A549 (cell line): ENCODE measurements around the gene GGACT. TPM values are rescaled to one million over a fixed set of nuclear protein-coding genes. Genes with fewer than 3 reads are reported as not detected.

Experiments used
- ATAC-seq, 2 experiments: fragments of 200-7000 bp in 1 of 2; fragments of >200 bp in 1 of 2; cut with Nextera tagmentation in 1 of 2; cut with Tn5 transposase in 1 of 2; 3 replicates each; pipeline versions ENCODE4 v1.8.0 to v1.9.1; 2018 to 2020; ENCODE audit warnings: mild to moderate bottlenecking in 1 of 2, moderate library complexity in 1 of 2
- CTCF ChIA-PET: fragments of 300-600 bp; sonication (Branson Sonifier 250); formaldehyde crosslinking; extraction: SDS; loops from one replicate; lab custom pipeline; 2021; ENCODE audit warnings: antibody characterized with exemption, inconsistent platforms; lab: Yijun Ruan, JAX
- POLR2A ChIA-PET: fragments of 350-600 bp; formaldehyde crosslinking; extraction: SDS; loops from one replicate; lab custom pipeline; 2021; ENCODE audit warnings: antibody characterized with exemption, inconsistent platforms; lab: Yijun Ruan, JAX
- DNase-seq, 2 experiments: peaks; one replicate each; pipeline versions ENCODE4 v3.0.0 to v3.0.0-alpha.2; 2011 to 2016; ENCODE audit warnings: low read depth in 1 of 2, low spot score in 1 of 2
- FAIRE-seq: peaks from 2 replicates; lab custom pipeline; 2011; peaks lifted over from hg19 to GRCh38; lab: Jason Lieb, UNC
- H3K27ac ChIP-seq, 2 experiments: fragments of >200 bp; sonication (Bioruptor Twin); formaldehyde crosslinking; 3 replicates each; pipeline ENCODE4 v1.5.1; 2016 to 2017
- H3K4me1 ChIP-seq: fragments of >200 bp; sonication (Bioruptor Twin); formaldehyde crosslinking; 3 replicates; pipeline ENCODE4 v1.6.1; 2016
- H3K4me2 ChIP-seq: fragments of >200 bp; sonication (Bioruptor Twin); formaldehyde crosslinking; 3 replicates; pipeline ENCODE4 v1.6.1; 2016
- H3K4me3 ChIP-seq: fragments of >200 bp; sonication (Bioruptor Twin); formaldehyde crosslinking; 3 replicates; pipeline ENCODE4 v1.5.1; 2016
- H3K9me3 ChIP-seq: fragments of >200 bp; sonication (Bioruptor Twin); formaldehyde crosslinking; 3 replicates; pipeline ENCODE4 v1.6.1; 2016
- BHLHE40 ChIP-seq: IDR thresholded peaks from 2 replicates; pipeline ENCODE4 v1.6.1; 2012; ENCODE audit warnings: low read depth, low read length, inconsistent platforms
- CBX2 ChIP-seq: fragments of 200-600 bp; sonication (generic); IDR thresholded peaks from 2 replicates; pipeline ENCODE4 v1.6.1; 2016; ENCODE audit warnings: low read depth, mild to moderate bottlenecking, borderline replicate concordance
- EP300 ChIP-seq, 2 experiments: fragments of >200 bp; sonication (Bioruptor Twin); formaldehyde crosslinking; IDR thresholded peaks; 2 replicates in 1 of 2; 3 replicates in 1 of 2; pipeline ENCODE4 v1.6.1; 2016 to 2017
- GATA3 ChIP-seq: IDR thresholded peaks from 2 replicates; pipeline ENCODE4 v1.6.1; 2012; ENCODE audit warnings: borderline replicate concordance
- HDAC2 ChIP-seq: fragments of 200-600 bp; sonication (generic); IDR thresholded peaks from 2 replicates; pipeline ENCODE4 v1.6.1; 2016
- HEYL ChIP-seq: fragments of 250-450 bp; sonication (Bioruptor Pico); IDR thresholded peaks from 2 replicates; pipeline ENCODE4 v1.8.0; 2021; ENCODE audit warnings: mild to moderate bottlenecking, moderate library complexity
- HOXB5 ChIP-seq: fragments of 250-450 bp; sonication (Bioruptor Pico); IDR thresholded peaks from 2 replicates; pipeline ENCODE4 v1.5.0; 2020; ENCODE audit warnings: mild to moderate bottlenecking, moderate library complexity
- KDM5A ChIP-seq: fragments of 200-600 bp; sonication (generic); IDR thresholded peaks from 2 replicates; pipeline ENCODE4 v1.6.1; 2016; ENCODE audit warnings: antibody characterized with exemption, mild to moderate bottlenecking
- MAFK ChIP-seq: fragments of 450-650 bp; IDR thresholded peaks from 2 replicates; pipeline ENCODE4 v1.6.1; 2014; ENCODE audit not compliant: partially characterized antibody
- NFE2L2 ChIP-seq: fragments of 150-350 bp; conservative IDR thresholded peaks from 2 replicates; pipeline ENCODE4 v1.6.1; 2014; ENCODE audit warnings: low read length
- NR3C1 ChIP-seq: fragments of >200 bp; sonication (Bioruptor Twin); formaldehyde crosslinking; IDR thresholded peaks from 3 replicates; pipeline ENCODE4 v1.6.1; 2017
- PHF8 ChIP-seq: fragments of 200-600 bp; sonication (generic); IDR thresholded peaks from 2 replicates; pipeline ENCODE4 v1.6.1; 2016; ENCODE audit warnings: low read depth, mild to moderate bottlenecking, antibody characterized with exemption, moderate library complexity, borderline replicate concordance
- POLR2A ChIP-seq: IDR thresholded peaks from 2 replicates; pipeline ENCODE4 v1.6.1; 2012; ENCODE audit warnings: mild to moderate bottlenecking, low read length
- POLR2AphosphoS2 ChIP-seq: conservative IDR thresholded peaks from 2 replicates; pipeline ENCODE4 v1.6.1; 2012; ENCODE audit warnings: low read length, improper control_type of control experiment, inconsistent platforms
- RFX5 ChIP-seq: fragments of 450-650 bp; IDR thresholded peaks from 2 replicates; pipeline ENCODE4 v1.7.1; 2014; ENCODE audit warnings: antibody characterized with exemption, mild to moderate bottlenecking, moderate library complexity
- RNF2 ChIP-seq: fragments of 200-600 bp; sonication (generic); IDR thresholded peaks from 2 replicates; pipeline ENCODE4 v1.6.1; 2016; ENCODE audit warnings: low read depth, mild to moderate bottlenecking, antibody characterized with exemption, moderate library complexity, borderline replicate concordance
- SMC3 ChIP-seq: fragments of >200 bp; sonication (Bioruptor Twin); formaldehyde crosslinking; IDR thresholded peaks from 3 replicates; pipeline ENCODE4 v1.6.1; 2018; ENCODE audit warnings: inconsistent platforms
- SREBF2 ChIP-seq: fragments of 450-650 bp; IDR thresholded peaks from 2 replicates; pipeline ENCODE4 v1.6.1; 2014; ENCODE audit warnings: mild to moderate bottlenecking, moderate library complexity
- TFCP2L1 ChIP-seq: fragments of 250-450 bp; sonication (Bioruptor Pico); IDR thresholded peaks from 2 replicates; pipeline ENCODE4 v1.5.0; 2021; ENCODE audit warnings: mild to moderate bottlenecking
- TP53 ChIP-seq: fragments of 250-450 bp; sonication (Bioruptor Pico); IDR thresholded peaks from 2 replicates; pipeline ENCODE4 v1.5.0; 2021; ENCODE audit warnings: mild to moderate bottlenecking, moderate library complexity
- ZC3H11A ChIP-seq: fragments of 450-650 bp; IDR thresholded peaks from 2 replicates; pipeline ENCODE4 v1.6.1; 2014; ENCODE audit warnings: antibody characterized with exemption, mild to moderate bottlenecking
- ZNF302 ChIP-seq: fragments of 250-450 bp; sonication (Bioruptor Pico); IDR thresholded peaks from 2 replicates; pipeline ENCODE4 v1.9.0; 2021; ENCODE audit warnings: inconsistent platforms, mild to moderate bottlenecking, moderate library complexity
- ZSCAN20 ChIP-seq: fragments of 250-450 bp; sonication (Bioruptor Pico); IDR thresholded peaks from 2 replicates; pipeline ENCODE4 v1.8.0; 2022; ENCODE audit warnings: mild to moderate bottlenecking, moderate library complexity
- WGBS: methylation state at CpG from one replicate; pipeline ENCODE4 v1.1.6; 2017; ENCODE audit errors: missing lambda C conversion rate; 5-methylcytosine and 5-hydroxymethylcytosine counted together
- polyA plus RNA-seq, 4 experiments: library from polyadenylated mRNA; depleted of rRNA in 3 of 4; stranded (reverse); fragments of >200 nt; fragmentation: RNase III in 1 of 4; extraction: RNeasy Plus Mini Kit Qiagen cat#74134 plus additional on column Dnase treatment in 1 of 4; gene quantifications; 2 replicates in 3 of 4; 3 replicates in 1 of 4; pipeline ENCODE4 v1.2.3, GENCODE V29; 2011 to 2017
- TF ChIP-seq, protein P1 (sequence below): fragments of 450-650 bp; IDR thresholded peaks from 2 replicates; pipeline ENCODE4 v1.6.1; 2014; ENCODE audit warnings: antibody characterized with exemption
- TF ChIP-seq, protein P2 (sequence below): fragments of 250-450 bp; sonication (Bioruptor Pico); IDR thresholded peaks from 2 replicates; pipeline ENCODE4 v1.5.0; 2020; ENCODE audit warnings: low read depth, mild to moderate bottlenecking, moderate library complexity
- TF ChIP-seq, protein P3 (sequence below): IDR thresholded peaks from 2 replicates; pipeline ENCODE4 v1.6.1; 2012
- TF ChIP-seq, protein P4 (sequence below): fragments of 150-350 bp; IDR thresholded peaks from 2 replicates; pipeline ENCODE4 v1.6.1; 2014; ENCODE audit warnings: low read depth, mild to moderate bottlenecking, low read length
- TF ChIP-seq, protein P5 (sequence below): IDR thresholded peaks from 2 replicates; pipeline ENCODE4 v1.6.1; 2012

The GGACT gene
- polyA plus RNA-seq, 2 of the 4 experiments (the other 2 are of a cell fraction) = 2.7 to 8.6 TPM

DNA sequence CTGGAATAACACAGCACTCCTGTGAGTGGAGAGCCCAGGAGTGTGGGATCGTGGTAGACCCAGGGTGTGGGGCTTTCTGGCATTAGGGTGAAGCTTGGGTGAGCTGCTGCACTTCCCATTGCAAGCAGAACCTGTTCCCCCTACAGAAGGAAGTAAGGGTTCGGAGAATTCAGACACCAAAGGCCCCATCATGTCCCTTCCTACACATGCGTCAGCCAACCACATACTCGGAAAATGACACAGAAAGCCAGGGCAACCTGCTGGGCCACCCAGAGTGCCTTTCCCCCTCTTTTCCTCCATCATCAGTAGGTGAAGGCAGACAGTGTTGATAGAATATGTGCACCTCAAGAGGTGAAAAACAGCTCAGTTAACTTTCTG lies 42.9 kb downstream of the GGACT start:
- POLR2A ChIA-PET = no interaction called here
- no peak for DNase-seq
- TF ChIP-seq, protein P1, sequence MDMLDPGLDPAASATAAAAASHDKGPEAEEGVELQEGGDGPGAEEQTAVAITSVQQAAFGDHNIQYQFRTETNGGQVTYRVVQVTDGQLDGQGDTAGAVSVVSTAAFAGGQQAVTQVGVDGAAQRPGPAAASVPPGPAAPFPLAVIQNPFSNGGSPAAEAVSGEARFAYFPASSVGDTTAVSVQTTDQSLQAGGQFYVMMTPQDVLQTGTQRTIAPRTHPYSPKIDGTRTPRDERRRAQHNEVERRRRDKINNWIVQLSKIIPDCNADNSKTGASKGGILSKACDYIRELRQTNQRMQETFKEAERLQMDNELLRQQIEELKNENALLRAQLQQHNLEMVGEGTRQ = no peak
- TF ChIP-seq ZSCAN20 (CRISPR knock-in tag) (no peak), ZNF302 (no peak), RNF2 (no peak), HOXB5 (no peak), RFX5 (no peak), BHLHE40 (no peak), POLR2A (no peak), HEYL (no peak), TP53 (no peak), TFCP2L1 (CRISPR knock-in tag) (no peak), ZC3H11A (no peak), EP300 (IDR thresholded peaks at IDR 0.05) (no peak)
- TF ChIP-seq, protein P2, sequence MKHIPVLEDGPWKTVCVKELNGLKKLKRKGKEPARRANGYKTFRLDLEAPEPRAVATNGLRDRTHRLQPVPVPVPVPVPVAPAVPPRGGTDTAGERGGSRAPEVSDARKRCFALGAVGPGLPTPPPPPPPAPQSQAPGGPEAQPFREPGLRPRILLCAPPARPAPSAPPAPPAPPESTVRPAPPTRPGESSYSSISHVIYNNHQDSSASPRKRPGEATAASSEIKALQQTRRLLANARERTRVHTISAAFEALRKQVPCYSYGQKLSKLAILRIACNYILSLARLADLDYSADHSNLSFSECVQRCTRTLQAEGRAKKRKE (CRISPR knock-in tag) = no peak
- TF ChIP-seq, all 56 proteins: peak for 0
- 94% methylated on average over 2 of the region's 4 CpGs for WGBS
- CTCF ChIA-PET = interaction anchor here (0.7 kb wide), 1 partner anchor 33 kb away, joined by 3 read pairs; no protein-coding TSS in a partner anchor
- H3K27ac ChIP-seq = no peak overlapping the region
- no peak overlapping the region for H3K4me2 ChIP-seq
- FAIRE-seq = no peak
- H3K9me3 ChIP-seq = no peaks in the 10 kb centered on the region
- no peaks in the 10 kb centered on the region for H3K4me1 ChIP-seq
- no peak overlapping the region for H3K4me3 ChIP-seq
- ATAC-seq = no peak

DNA sequence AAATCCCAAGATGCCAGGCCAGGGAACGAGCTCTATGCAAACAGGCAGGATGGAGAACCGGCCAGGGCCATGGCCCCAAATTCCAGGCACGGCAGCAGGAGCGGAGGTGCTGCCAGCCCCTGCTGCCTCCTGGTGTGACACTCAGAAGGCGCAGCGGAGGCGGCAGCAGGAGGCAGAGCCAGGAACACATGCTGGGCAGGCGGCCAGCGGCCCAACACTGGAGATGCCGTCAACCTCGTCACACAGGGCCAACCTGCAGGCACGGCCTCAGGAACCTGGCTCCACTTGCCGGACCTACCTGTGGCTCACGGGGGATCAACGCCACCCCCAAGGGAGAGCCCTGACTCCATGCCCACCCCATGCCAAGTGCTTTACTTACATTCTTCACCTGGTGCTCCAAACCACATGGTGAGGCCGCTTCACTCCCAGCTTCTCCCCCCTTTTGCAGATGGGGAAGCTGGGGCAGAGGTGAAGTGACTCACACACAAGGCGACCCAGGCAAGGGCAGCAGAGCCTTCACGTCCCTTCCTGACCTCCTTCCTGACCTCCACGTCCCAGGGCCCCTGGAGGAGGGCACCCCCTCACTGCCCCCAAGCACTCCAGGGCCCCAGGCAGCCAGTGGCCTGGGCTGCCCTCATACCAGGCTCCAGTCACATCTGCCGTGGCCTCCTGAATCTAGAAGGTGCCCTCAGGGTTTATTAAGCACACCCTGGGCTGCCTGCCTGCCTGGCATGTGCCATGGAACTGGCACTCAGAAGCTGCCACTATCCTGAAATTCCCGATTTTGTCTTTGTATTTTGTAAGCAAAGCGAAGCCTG lies 43.5 kb downstream of the GGACT start:
- FAIRE-seq (no peak), DNase-seq (no peak), ATAC-seq (no peak)
- no peak overlapping the region for H3K4me3 ChIP-seq
- WGBS = 81% methylated on average over 15 of the region's 22 CpGs
- ChIA-PET POLR2A (no interaction called here), CTCF (interaction anchor here (0.6 kb wide), 1 partner anchor 28 kb away, joined by 3 read pairs; no protein-coding TSS in a partner anchor)
- TF ChIP-seq SREBF2 (no peak), PHF8 (no peak), MAFK (no peak), CBX2 (no peak), RFX5 (no peak), HDAC2 (no peak), TP53 (no peak), GATA3 (no peak), SMC3 (no peak), NR3C1 (no peak), HEYL (no peak), KDM5A (no peak), NFE2L2 (no peak), POLR2AphosphoS2 (no peak)
- TF ChIP-seq, protein P3, sequence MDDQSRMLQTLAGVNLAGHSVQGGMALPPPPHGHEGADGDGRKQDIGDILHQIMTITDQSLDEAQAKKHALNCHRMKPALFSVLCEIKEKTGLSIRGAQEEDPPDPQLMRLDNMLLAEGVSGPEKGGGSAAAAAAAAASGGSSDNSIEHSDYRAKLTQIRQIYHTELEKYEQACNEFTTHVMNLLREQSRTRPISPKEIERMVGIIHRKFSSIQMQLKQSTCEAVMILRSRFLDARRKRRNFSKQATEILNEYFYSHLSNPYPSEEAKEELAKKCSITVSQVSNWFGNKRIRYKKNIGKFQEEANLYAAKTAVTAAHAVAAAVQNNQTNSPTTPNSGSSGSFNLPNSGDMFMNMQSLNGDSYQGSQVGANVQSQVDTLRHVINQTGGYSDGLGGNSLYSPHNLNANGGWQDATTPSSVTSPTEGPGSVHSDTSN = no peak
- TF ChIP-seq, protein P4, sequence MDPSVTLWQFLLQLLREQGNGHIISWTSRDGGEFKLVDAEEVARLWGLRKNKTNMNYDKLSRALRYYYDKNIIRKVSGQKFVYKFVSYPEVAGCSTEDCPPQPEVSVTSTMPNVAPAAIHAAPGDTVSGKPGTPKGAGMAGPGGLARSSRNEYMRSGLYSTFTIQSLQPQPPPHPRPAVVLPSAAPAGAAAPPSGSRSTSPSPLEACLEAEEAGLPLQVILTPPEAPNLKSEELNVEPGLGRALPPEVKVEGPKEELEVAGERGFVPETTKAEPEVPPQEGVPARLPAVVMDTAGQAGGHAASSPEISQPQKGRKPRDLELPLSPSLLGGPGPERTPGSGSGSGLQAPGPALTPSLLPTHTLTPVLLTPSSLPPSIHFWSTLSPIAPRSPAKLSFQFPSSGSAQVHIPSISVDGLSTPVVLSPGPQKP = no peak
- TF ChIP-seq, protein P2 (CRISPR knock-in tag) = no peak
- TF ChIP-seq, protein P1 = no peak
- TF ChIP-seq, protein P5, sequence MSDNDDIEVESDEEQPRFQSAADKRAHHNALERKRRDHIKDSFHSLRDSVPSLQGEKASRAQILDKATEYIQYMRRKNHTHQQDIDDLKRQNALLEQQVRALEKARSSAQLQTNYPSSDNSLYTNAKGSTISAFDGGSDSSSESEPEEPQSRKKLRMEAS = no peak
- H3K4me2 ChIP-seq = no peak overlapping the region
- H3K9me3 ChIP-seq = no peaks in the 10 kb centered on the region
- H3K4me1 ChIP-seq = no peaks in the 10 kb centered on the region
- H3K27ac ChIP-seq = no peak overlapping the region
